Measurements from ENCODE around the gene GABARAP. TPM values are rescaled to one million over a fixed set of nuclear protein-coding genes. Genes with fewer than 3 reads are reported as not detected.

Gene GABARAP
- total RNA-seq, 2 donors from 2014 or later = 187 to 446 TPM

GRCh38 chr17:7242717-7243452 lies 636 bp upstream of the GABARAP start:
- no peak for TF ChIP-seq CTCF (IDR thresholded peaks at IDR 0.05)
- DNase-seq (ENCODE audit: low spot score) (peak; percentile 88), ATAC-seq (ENCODE audit: insufficient number of reproducible peaks, low FRiP score, low read depth) (peak; percentile 34)
- peaks cover 18 to 26% of the 10 kb centered on the region in 2 donors for H3K4me1 ChIP-seq (ENCODE audit: control insufficient read depth in 1 of 2, low read depth in 2 of 2)
- H3K27me3 ChIP-seq (replicated peaks; ENCODE audit: insufficient read depth) = no peaks in the 10 kb centered on the region
- peak overlapping the region; percentile 95 to 97 for H3K27ac ChIP-seq
- peak overlapping the region; percentile 92 for H3K4me3 ChIP-seq
- H3K36me3 ChIP-seq = peaks cover 28% of the 10 kb centered on the region
- H3K9me3 ChIP-seq = no peaks in the 10 kb centered on the region

- Histone ChIP-seq H3K27me3 (replicated peaks; ENCODE audit: insufficient read depth) (no peaks in the 10 kb centered on the region), H3K4me3 (peak overlapping the region; percentile 92), H3K36me3 (peaks cover 22% of the 10 kb centered on the region), H3K27ac (peak overlapping the region; percentile 95 to 97), H3K9me3 (no peaks in the 10 kb centered on the region), H3K4me1 (ENCODE audit: control insufficient read depth in 1 of 2, low read depth in 2 of 2) (peaks cover 23 to 33% of the 10 kb centered on the region in 2 donors)
- DNase-seq (ENCODE audit: low spot score) (no peak), ATAC-seq (ENCODE audit: insufficient number of reproducible peaks, low FRiP score, low read depth) (no peak)
- TF ChIP-seq CTCF (IDR thresholded peaks at IDR 0.05) = no peak
These were observed 1.0 kb downstream of the GABARAP start for GRCh38 chr17:7241090-7241733.

- Histone ChIP-seq H3K9me3 (no peaks in the 10 kb centered on the region), H3K27ac (peak overlapping the region; percentile 13 to 33), H3K36me3 (peaks cover 21% of the 10 kb centered on the region), H3K4me1 (ENCODE audit: control insufficient read depth in 1 of 2, low read depth in 2 of 2) (peaks cover 23 to 33% of the 10 kb centered on the region in 2 donors), H3K4me3 (peak overlapping the region; percentile 92), H3K27me3 (replicated peaks; ENCODE audit: insufficient read depth) (no peaks in the 10 kb centered on the region)
- no peak for DNase-seq (ENCODE audit: low spot score)
- no peak for ATAC-seq (ENCODE audit: insufficient number of reproducible peaks, low FRiP score, low read depth)
- no peak for TF ChIP-seq CTCF (IDR thresholded peaks at IDR 0.05)
These were observed 1.9 kb downstream of the GABARAP start for GRCh38 chr17:7240375-7240774.

- no peaks in the 10 kb centered on the region for H3K27me3 ChIP-seq (replicated peaks; ENCODE audit: insufficient read depth)
These were observed 2.9 kb downstream of the GABARAP start, which contains the start of gene PHF23 for GRCh38 chr17:7239091-7240027. TSS of gene PHF23 (minus strand) at chr17:7239457. CDS start at chr17:7239279, 178 bp downstream.

More at GRCh38 chr17:7239091-7240027, 2.9 kb downstream of the GABARAP start, which contains the start of gene PHF23:
- ATAC-seq (ENCODE audit: insufficient number of reproducible peaks, low FRiP score, low read depth) (peak; percentile 58), DNase-seq (ENCODE audit: low spot score) (peak; percentile 96)
- Histone ChIP-seq H3K36me3 (peaks cover 18% of the 10 kb centered on the region), H3K4me1 (ENCODE audit: control insufficient read depth in 1 of 2, low read depth in 2 of 2) (peaks cover 27 to 37% of the 10 kb centered on the region in 2 donors), H3K27ac (peak within 1 kb of the TSS; percentile 84 to 91), H3K4me3 (peak within 1 kb of the TSS; percentile 97), H3K9me3 (no peaks in the 10 kb centered on the region)
- TF ChIP-seq CTCF (IDR thresholded peaks at IDR 0.05) = no peak

All from thoracic aorta (tissue), 2 donors.